ENCODE results near the gene DOCK10.

GRCh38 chr2:225083276-225083675 is 41.0 kb upstream of the DOCK10 start:
- no peak for TF ChIP-seq POLR2A (IDR thresholded peaks at IDR 0.05; ENCODE audit: low read depth, low read length)
- no peak for TF ChIP-seq IRF4 (IDR thresholded peaks at IDR 0.05; ENCODE audit: low read depth, low read length)
- no peak for TF ChIP-seq SREBF2 (IDR thresholded peaks at IDR 0.05; ENCODE audit: low read length)
- no peak for TF ChIP-seq ETV6 (conservative IDR thresholded peaks at IDR 0.05 in 1 of 2, IDR thresholded peaks at IDR 0.05 in 1 of 2; ENCODE audit: borderline replicate concordance in 1 of 2, low read depth in 1 of 2)
- no peak for TF ChIP-seq JUND (IDR thresholded peaks at IDR 0.05; ENCODE audit: low read depth, low read length)
- TF ChIP-seq CEBPZ (IDR thresholded peaks at IDR 0.05; ENCODE audit: low read depth, low read length): no peak
- no peak for TF ChIP-seq RFX5 (IDR thresholded peaks at IDR 0.05; ENCODE audit: low read depth, low read length)
- TF ChIP-seq CTCF (IDR thresholded peaks at IDR 0.05 in 2 of 3, conservative IDR thresholded peaks at IDR 0.05 in 1 of 3; ENCODE audit: control insufficient read depth in 2 of 3, extremely low read depth in 1 of 3, insufficient read depth in 1 of 3, low read depth in 3 of 3, low read length in 3 of 3): no peak
- no peak for TF ChIP-seq ZNF274 (IDR thresholded peaks at IDR 0.05; ENCODE audit: insufficient read depth, insufficient read length)
- no peak for TF ChIP-seq ZBTB4 (CRISPR knock-in tag; IDR thresholded peaks at IDR 0.05)
- no peak for TF ChIP-seq MAX (IDR thresholded peaks at IDR 0.05; ENCODE audit: low read depth, low read length)
- TF ChIP-seq POLR2AphosphoS5 (IDR thresholded peaks at IDR 0.05; ENCODE audit: low read length): no peak
